ENCODE measurements around the gene C22orf31.

DNA sequence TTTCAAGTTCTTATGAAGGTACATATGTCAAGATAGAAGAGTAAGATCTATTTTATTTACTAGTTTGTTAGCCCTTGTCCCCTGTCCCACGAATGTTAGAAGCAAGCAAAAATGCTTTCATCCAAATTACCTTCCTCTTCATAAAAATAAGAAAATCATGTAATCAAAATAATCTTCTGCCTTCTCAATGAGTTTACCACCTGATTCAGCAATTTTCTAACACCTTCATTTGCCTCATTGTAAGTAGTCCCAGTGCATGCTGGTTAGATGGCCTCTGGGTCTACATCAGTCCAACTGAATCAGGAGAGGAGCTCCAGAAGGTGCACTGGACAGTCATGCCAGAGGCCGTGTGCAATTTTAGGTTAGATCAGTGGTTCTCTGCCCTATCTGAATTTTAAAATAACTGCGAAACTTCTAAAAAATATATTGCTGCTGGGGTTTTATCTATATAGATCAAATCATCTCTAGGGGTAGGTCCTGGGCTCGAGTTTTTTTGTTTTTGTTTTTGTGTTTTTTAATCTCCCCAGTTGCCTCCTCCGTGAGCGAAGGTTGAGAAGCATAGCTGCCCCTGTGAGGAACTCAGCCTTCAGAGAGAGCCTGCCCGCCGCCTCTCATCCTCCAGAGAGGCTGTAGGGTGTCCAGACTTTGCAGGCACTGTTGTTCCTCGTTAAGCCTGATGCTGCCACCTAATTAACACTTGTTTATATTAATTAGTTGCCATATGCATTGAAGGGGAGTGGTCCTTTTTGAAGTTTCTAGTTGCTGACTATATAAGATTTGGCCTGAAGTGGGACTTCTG, 32.2 kb downstream of the C22orf31 start:
- TF ChIP-seq, protein P1, sequence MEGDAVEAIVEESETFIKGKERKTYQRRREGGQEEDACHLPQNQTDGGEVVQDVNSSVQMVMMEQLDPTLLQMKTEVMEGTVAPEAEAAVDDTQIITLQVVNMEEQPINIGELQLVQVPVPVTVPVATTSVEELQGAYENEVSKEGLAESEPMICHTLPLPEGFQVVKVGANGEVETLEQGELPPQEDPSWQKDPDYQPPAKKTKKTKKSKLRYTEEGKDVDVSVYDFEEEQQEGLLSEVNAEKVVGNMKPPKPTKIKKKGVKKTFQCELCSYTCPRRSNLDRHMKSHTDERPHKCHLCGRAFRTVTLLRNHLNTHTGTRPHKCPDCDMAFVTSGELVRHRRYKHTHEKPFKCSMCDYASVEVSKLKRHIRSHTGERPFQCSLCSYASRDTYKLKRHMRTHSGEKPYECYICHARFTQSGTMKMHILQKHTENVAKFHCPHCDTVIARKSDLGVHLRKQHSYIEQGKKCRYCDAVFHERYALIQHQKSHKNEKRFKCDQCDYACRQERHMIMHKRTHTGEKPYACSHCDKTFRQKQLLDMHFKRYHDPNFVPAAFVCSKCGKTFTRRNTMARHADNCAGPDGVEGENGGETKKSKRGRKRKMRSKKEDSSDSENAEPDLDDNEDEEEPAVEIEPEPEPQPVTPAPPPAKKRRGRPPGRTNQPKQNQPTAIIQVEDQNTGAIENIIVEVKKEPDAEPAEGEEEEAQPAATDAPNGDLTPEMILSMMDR (IDR thresholded peaks at IDR 0.05; ENCODE audit: low read length): no peak
- TF ChIP-seq EZH2phosphoT487 (IDR thresholded peaks at IDR 0.05; ENCODE audit: low read length): no peak
- TF ChIP-seq EZH2 (optimal IDR thresholded peaks at IDR 0.05; ENCODE audit: low read depth, low read length): no peak

Measured in MM.1S (cell line).